ENCODE data around the gene PSME3.
"Not testable (repeated sequence)": the region's sequence is repeated elsewhere in the genome, so short reads cannot be mapped to it uniquely, and the experiment has no call there.

The PSME3 gene

DNA sequence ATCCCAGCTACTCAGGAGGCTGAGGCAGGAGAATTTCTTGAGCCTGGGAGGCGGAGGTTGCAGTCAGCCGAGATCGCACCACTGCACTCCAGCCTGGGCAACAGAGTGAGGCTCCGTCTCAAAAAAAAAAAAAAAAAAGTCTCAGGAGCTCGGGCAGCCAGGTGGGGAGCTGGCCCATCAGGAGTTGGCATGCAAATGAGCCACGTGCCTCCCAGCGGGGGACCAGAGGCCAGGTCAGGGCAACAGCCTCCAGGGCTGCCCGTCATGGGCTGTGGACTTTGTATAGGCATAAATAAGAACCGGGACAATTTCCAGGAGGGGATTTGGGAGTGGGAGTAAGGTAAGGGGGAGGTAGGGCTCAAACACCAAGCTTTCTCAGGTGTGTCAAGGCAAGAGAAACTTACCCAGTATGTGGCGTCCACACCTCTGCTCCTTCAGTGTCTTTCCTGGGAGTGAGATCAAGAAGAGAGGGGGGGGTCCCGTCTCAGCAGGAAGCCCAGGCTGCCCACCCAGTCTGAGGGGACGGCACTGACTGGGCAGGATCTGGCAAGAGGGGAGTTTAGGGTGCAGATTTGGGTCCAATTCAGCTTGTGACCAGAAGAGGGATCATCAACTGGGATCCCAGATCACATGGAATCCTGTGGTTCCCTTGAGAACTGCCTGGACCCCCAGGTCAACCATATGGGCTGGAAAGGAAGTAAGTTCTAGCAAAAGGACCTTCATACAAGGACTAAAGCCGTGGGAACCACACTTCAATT, 45.1 kb downstream of the PSME3 start:
- DNase-seq (ENCODE audit: low read depth in 2 of 2), result no peak

DNA sequence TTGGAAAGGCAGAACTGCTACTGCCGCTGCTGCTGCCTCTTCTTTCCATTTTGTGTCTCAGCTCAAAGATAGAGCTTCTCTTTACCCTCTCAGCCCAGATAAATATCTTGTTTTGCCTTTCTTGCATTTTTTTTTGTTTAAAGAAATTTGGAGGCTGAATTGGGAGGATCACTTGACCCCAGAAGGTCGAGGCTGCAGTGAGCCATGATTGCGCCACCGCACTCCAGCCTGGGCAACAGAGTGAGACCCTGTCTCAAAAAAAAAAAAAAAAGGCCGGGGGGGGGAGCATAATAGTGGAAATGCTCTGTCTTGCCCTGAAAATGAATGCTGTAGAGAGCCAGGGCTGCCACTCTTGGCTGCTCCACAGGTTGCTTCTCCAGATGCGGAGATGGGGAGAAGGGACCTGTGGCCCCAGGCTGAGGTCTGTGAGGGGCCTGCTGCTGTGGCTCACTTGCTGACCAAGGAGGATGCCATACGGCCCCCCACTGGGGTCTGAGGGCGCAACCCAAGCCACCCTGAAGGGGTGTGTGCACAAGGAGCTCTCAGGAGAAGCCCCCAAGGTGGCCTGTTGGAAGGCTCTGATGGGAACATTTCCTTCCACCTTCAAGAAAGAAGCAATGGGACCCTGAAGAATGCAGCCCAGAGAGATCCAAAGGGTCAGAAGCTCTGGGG, 45.9 kb downstream of the PSME3 start:
- no peak for DNase-seq (ENCODE audit: low read depth in 2 of 2)

DNA sequence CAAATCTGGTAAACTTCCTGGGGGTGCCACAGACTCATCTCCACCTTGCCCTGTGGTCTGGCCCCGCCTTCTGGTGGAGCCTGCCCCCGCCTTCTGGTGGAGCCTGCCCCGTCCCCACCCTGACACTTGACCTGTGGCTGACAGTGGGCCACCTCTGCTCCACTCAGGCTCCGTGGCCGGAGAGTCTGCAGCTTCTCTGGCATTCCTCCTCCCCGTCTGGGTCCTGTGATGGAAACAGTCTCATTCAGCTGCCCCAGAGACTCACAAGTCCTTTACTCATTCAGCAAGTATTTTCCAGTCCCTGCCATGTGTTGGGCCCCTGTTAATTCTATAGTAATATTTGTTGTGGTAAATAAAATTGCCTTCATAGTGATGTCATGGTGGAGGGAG, 46.4 kb downstream of the PSME3 start:
- no peak for DNase-seq (ENCODE audit: low read depth in 2 of 2)

DNA sequence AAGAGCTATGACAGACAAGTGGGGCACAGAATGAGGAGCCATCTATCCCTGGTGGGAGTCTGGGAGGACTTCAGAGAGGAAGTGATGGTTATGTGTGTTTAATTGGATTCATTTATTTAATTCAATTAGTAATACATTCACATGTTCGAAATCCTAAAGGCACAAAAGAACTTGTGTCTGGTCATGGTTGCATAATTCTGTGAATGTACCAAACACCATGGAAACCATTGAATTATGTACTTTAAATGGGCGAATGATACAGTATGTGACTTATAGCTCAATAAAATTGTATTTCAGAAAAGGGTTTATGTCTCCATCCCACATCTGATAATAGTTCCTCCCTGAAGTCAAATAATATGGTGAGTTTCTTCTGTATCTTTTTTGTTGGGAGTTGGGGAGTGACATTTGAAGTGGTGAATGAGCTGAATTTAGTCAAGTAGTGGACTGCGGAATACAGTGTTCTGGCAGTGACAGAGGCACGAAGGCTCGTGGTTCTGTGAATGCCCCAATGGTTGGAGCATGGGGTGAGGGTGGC, 47.6 kb downstream of the PSME3 start:
- no peak for DNase-seq (ENCODE audit: low read depth in 2 of 2)

DNA sequence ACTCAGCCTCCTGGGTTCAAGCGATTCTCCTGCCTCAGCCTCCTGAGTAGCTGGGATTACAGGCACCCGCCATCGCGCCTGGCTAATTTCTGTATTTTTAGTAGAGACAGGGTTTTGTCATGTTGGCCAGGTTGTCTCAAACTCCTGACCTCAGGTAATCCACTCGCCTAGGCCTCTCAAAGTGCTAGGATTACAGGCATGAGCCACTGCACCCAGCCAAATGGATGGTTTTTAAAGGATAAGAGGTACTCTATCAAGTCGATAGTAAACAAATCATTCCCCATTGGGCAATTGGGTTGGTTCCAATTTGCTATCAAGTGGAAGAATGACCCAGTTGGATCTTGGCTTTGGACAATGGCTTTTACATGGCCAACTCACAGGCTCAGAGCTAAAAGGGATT, 48.5 kb downstream of the PSME3 start:
- not testable (repeated sequence) for DNase-seq (ENCODE audit: low read depth in 2 of 2)

DNA sequence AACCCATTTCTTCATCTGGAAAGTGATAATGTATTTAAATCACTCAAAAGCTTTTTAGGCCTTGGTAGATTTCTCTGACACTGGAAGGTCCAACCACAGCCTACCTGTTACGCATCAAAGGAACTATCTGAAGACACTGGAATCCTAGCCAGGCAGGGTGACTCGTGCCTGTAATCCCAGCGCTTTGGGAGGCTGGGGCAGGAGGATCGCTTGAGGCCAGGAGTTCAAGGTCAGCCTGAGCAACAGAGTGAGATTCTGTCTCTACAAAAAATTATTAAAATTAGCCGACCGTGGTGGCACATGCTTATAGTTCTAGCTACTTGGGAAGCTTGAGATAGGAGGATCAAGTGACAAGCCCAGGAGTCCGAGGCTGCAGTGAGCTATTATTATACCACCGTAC, 49.0 kb downstream of the PSME3 start:
- DNase-seq (ENCODE audit: low read depth in 2 of 2), result no peak

DNA sequence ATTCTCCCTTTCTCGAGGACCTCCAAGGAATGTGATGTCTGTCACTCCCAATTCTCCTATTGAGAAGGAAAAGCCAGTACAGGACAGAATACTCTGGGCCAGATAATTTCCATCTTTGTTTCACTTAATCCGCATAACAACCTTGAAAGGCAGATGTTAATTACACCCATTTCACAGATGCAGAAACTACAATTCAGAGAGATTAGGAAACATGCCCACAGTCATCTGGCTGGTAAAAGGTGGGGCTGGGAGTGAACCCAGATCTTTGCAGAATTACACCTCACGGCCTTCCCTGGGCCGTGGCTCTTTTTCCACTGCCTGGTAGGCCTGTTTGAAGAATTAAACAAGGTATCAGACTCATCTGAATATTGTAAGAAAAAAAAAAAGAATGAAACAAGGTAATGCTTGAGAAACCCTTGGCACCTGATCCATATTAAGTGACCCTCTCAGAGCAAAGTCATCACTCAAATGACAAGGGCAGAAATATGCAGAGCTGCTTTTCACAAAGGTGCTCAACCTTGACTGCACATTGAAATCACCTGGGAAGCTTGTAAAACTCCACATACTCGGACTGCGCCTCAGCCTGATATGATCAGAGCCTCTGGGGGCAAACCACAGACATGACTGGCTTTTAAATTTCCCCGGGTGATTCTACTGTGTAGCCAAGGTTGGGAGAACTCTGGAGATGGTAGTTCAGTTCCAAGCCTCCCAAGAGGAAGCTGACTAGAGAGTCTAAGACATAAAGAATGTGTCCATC, 50.8 kb downstream of the PSME3 start:
- no peak for DNase-seq (ENCODE audit: low read depth in 2 of 2)

DNA sequence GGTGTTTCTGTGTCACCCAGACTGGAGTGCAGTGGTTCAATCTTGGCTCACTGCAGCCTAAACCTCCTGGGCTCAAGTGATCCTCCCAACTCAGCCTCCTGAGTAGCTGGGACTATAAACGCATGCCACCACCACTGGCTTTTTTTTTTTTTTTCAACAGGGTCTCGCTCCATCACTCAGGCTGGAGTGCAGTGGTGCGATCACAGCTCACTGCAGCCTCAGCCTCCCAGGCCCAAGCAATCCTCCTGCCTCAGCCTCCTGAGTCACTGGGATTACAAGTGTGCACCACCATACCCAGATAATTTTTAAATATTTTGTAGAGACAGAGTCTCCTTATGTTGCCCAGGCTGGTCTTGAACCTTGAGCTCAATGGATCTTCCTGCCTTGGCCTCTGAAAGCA, 52.6 kb downstream of the PSME3 start:
- DNase-seq (ENCODE audit: low read depth in 2 of 2), result not testable (repeated sequence)

DNA sequence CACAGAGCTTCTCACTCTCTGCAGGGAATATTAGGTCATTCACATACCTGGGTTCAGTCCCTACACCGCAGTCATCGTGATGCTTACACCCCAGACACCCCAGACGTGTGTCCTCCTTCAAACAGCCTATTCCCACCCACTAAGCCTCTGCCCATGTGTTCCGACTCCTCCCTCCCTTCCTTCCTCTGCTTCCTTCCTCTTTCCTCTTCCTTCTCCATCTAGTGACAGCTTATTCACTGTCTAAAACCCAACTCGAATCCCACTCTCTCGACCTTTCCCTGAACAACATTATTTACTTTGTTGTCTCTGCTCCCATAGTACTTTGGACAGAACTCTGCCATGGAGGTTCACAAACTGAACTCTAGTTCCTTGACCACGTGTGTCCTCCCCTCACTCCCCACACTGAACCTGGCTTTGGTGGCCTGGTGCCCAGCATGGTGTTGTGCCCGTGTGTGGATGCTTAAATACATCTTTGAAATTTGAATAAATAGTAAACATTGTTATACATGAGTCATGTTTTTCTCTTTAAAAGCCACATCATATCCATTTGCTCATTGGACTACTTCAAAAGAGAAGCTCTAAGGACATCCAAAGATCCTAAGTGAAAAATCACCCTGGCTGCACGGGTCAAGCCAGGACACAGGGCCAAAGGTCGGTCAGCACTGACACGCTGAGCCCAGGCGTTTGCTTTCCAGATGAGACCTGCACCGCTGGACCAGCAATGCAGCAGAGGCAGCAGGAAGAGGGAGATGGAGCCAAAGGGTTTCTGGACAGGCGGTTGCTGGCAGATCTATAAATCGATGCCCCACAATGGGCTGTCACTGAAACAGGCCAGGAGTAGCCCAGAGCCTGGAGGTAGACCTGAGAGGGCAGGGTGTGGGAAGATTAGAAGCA, 53.3 kb downstream of the PSME3 start:
- DNase-seq (ENCODE audit: low read depth in 2 of 2), result no peak

DNA sequence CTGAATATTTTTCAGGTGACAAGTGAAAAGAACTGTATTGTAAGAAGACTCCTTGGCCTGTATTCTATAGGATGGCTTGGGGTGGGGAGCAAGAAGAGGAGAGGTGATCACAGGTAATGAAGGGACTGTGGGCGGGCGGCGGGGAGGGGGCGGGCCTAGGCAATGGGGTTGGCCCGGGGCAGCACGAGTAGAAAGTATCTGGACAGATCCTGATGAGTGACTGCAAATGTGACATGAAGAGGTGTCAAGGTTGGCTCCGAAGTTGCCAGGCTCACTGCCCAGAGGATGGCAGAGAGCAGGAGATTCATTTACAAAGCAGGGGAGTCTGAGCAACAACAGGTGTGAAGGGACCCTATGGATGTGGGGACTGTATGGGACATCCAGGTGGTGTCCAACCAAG, 56.6 kb downstream of the PSME3 start:
- no peak for DNase-seq (ENCODE audit: low read depth in 2 of 2)

DNA sequence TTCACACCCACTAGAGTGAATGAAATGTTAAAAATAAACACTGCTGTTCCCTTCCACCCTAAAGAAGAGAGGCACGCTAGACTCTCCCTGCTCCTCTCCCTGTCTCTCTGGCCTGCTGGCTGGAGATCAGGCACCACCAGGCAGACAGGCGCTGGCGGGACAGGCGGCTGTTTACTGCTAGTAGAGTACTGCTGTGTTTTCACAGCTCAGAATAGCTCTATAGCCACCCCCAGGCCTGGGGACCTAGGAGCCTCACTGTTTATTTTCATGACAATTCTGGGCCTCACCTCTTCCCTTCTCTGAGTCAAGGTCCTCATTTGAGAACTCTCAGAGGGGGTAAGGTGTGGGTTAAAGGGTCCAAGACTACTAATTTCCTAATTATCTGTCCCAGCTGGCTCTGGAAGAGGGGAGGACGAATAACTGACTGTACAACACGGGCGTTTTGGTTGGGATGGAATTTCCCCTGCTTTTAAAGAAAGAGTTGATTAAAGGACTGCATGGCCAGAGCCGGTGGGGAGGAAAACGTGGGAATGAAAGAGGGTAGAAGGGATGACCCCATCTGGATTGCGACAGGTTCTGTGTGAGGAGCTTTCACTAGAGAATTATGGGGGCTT, 58.4 kb downstream of the PSME3 start:
- DNase-seq (ENCODE audit: low read depth in 2 of 2), result no peak

DNA sequence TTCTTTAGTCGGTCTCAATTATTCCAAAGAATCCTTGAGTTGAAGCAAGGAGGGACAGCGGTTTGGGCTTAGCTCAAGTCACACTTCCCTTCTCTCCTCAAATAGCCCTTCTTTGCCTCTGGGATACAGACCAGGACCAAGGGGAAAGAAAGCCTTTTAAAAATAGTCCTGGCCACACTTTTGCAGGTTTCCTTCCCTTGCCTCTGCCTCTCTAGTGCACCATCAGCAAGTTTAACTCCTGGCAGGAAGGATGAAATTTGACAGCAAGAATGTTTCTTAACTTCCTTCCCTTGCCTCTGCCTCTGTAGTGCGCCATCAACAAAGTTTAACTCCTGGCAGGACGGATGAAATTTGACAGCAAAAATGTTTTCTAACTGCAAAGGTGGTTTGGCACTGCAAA, 60.2 kb downstream of the PSME3 start:
- DNase-seq (ENCODE audit: low read depth in 2 of 2), result no peak
